GM21619 (cell line): ENCODE measurements around the gene SHROOM3.

Experiments used
- ATAC-seq: cut with Tn5 transposase; IDR thresholded peaks from one replicate; pipeline ENCODE4 v1.9.1; 2021; ENCODE audit not compliant: unreplicated experiment

The SHROOM3 gene

DNA sequence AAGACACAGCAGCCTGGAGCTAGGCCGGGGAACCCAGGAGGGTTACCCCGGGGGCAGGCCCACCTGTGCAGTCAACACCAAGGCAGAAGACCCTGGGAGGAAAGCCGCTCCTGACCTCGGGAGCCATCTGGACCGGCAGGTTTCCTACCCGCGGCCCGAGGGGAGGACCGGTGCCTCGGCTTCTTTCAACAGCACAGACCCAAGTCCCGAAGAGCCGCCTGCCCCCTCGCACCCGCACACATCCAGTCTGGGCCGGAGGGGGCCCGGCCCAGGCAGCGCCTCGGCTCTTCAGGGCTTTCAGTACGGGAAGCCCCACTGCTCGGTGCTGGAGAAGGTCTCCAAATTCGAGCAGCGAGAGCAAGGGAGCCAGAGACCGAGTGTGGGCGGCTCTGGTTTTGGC, 305.2 kb downstream of the SHROOM3 start:
- ATAC-seq = no peak

GRCh38 chr4:76740866-76741662, 306.0 kb downstream of the SHROOM3 start:
- ATAC-seq = no peak

GRCh38 chr4:76741663-76742020, 306.6 kb downstream of the SHROOM3 start:
- ATAC-seq = no peak

DNA sequence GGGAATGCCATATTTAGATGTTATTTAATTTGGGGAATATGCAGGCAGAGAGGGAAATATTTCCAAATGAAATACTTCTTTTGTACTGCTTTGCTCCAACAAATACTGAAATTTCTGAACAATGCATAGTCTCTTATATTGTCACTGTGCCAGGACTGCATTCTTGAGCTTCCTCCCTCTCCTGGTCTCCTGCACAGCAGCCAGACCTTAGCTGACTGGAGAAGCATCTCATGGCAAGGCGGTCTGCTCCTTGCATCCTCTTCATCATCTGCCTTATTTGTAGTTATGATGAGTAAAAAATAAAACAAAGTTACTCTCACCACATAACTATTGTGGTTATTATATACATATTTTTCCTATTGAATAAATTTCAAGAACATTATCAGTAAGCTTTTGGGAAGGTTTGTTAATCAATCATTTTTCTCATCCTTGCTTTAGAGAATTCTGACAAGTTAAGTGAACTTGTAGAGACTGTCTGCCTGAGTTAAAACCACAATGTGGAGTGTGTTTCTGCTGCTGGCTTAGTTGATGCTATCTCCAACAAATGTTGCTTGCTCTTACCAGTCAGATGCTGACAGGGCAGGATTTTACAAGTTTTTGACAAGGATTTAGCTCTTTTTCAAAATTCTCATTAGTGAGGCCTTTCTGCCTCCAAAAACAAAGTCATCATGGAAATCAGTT, 309.4 kb downstream of the SHROOM3 start:
- no peak for ATAC-seq

GRCh38 chr4:76745240-76745639, 310.2 kb downstream of the SHROOM3 start:
- no peak for ATAC-seq

DNA sequence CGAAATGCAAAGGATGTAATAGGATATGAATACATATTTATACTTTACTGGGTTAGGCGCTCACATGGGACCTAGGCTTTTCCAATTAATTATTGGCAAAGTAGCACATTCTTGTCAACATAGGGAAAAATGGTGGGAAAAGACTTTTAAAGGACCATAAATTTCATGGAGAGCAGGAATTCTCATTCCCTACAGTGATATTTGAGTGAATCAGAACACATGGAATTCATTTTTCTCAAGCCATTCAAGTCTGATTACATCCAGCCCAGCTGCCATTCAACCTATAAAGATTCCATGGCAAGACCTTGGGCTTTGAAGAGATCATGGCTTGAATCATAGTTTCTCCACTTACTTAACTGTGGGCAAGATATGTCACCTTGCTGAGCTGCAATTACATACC, 312.5 kb downstream of the SHROOM3 start:
- no peak for ATAC-seq

- peak; percentile 56 for ATAC-seq
These were observed 313.6 kb downstream of the SHROOM3 start for GRCh38 chr4:76748649-76749048.

DNA sequence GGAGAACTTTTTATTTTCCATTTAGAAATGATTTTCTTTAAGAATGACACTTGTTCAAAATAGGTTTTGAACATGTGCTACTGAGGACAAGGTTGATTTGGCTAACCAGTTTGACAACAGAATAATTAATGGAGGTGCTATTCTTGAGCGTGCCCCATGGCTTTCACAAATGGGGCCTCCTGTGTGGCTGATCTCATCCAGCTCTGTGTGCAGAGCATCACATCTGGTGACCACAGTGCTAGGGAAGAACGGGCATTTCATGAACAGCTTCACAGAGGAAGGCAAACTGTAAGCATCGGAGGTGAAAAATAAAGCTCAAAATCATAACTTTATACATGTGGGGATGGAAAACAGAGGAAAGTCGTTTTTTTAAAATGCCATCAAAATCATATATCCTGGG, 314.3 kb downstream of the SHROOM3 start:
- ATAC-seq = no peak

- no peak for ATAC-seq
These were observed 315.7 kb downstream of the SHROOM3 start for GRCh38 chr4:76750716-76751115.

DNA sequence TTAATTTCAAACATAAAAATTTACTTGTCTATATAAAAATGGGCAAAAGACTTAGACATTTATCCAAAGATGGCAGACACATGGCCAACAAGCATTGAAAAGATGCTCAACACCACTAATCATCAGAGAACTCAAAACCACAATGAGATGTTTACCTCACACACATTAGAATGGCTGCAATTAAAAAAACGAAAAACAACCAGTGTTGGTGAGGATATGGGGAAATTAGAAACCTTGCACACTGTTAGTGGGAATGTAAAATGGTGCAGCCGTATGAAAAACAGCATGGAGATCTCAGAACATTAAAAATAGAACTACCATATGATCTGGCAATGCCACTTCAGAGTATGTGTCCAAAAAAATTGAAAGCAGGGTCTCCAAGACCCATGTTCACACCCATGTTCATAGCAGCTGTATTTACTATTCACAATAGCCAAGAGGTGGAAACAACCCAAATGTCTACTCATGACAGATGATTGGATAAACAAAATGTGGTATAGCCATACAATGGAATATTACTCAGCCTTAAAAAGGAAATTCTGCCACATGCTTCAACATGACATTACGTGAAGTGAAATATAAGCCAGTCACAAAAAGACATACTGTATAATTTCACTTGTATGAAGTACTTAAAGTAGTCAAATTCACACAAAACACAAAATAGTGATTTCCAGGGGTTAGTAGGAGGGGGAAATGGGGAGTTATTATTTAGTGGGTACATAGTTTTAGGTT, 316.7 kb downstream of the SHROOM3 start:
- no peak for ATAC-seq

- no peak for ATAC-seq
These were observed 318.0 kb downstream of the SHROOM3 start for GRCh38 chr4:76752861-76753501.

GRCh38 chr4:76753814-76754213, 318.8 kb downstream of the SHROOM3 start:
- no peak for ATAC-seq

DNA sequence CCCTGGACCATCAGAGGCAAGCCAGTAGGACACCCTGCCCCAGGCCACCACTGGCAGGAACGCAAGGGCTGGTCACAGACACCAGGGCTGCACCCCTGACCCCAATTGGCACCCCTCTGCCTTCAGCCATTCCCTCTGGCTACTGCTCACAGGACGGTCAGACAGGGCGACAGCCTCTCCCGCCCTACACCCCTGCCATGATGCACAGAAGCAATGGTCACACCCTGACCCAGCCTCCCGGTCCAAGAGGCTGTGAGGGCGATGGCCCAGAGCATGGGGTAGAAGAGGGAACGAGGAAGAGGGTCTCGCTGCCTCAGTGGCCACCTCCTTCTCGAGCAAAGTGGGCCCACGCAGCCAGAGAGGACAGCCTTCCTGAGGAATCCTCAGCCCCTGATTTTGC, 319.4 kb downstream of the SHROOM3 start:
- no peak for ATAC-seq

DNA sequence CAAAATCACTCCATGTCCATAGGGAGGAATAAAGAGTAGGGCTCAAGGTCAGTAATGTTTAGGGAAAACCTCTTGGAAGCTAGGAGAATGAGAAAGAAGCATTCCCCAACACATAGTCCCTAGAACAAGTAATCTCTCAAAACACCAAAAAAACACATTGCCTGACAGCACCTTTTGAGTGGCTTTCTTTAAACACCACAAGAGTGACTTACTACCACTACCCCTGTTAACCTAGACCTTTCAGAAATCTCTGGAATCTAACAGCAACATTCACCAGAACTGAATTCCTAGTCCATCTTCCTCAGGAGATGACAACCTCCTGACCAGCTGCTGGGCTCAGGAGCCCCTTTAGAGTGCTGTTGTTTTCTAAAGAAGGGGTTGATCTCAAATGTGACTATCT, 320.7 kb downstream of the SHROOM3 start:
- no peak for ATAC-seq

- ATAC-seq = no peak
These were observed 321.4 kb downstream of the SHROOM3 start for GRCh38 chr4:76756416-76756815.

DNA sequence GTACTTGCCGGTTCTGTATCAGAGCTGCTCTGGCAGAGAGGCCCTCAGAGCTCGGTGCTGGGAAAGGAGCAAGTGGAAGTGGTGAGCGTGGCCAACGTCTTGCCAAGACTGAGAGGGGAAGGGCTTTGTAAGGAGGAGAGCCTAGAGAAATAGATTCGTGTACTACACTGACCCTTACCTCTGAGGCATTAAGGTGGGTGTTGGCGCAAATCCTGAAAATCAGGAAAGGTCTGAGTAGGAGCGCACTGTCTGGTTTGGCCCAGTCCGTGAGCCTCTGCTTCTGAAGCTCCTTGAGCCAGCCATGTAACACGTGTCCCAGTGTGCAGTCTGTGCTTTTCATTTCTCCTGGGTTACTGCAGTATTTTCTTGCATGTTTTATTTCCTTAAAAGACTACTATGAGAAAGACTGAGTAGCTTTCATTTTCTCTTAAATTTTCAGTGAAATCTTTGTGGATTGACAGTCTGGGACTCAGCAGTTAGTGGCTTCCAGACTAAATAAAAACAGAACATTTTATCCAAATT, 322.4 kb downstream of the SHROOM3 start:
- ATAC-seq = no peak

- no peak for ATAC-seq
These were observed 323.4 kb downstream of the SHROOM3 start for GRCh38 chr4:76758290-76758882.

GRCh38 chr4:76758996-76759395, 324.0 kb downstream of the SHROOM3 start:
- ATAC-seq = peak; percentile 75

DNA sequence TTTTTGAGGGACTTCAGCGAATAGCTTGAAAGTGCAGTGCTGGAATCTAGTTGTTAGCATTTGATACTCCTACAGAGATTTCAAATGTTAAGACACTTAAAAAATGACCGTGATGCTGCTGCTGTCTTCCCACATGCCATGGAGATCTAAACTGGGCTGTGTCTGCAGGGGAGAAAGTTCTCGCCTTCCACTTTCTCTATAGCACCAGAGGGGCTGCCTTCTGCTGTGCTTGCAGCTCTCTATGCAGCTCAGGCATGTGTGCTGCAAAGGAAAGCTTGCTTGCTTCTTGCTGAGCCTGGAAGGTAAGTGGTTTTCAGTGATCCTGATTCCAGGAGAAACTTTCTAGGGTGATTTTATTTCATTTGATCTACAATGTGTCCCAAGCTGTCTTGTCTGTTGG, 325.2 kb downstream of the SHROOM3 start:
- ATAC-seq = no peak

DNA sequence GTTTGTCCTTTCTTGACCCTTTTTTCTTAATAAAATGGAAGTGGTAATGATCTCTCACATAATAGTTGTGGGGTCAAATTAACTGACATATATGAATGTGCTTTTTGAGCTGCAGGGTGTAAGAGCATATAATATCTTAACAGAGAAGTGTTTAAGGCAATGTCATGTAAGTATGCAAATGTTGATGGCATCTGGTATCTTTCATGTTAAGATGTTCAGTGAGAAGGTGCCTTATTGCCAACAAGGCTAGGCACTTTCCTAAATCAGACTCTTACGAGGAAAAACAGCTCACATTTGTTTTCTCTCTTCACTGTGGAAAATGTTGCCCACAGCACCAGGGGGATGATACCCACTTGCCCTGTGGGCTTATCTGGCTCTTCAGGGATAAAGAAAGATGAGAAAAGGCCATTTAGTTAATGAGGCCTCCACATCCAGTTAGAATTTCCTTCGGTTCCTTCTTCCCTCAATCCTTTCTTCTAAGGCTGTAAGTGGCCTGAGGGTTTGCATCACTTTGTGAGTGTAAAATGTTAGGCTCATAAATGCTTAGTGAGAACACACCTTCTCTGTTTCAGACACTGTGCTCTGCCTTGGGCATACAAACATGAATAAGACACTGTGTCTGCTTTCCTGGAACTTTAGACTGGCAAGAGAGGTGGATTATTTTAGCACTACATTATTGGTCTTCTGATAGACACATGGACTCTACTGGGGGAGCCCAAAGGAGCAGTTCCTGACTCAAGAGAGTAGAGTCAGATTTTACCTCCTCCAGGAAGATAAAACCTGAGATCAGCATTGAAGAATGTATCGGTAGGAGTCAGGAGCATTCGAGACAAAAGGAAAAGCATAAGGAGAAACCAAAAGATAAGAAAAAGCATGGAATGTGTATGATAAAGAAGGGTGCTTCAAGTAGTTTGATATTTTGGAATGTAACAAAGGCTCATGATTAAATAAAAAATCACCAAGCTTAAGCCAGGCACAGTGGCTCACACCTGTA, 327.4 kb downstream of the SHROOM3 start:
- no peak for ATAC-seq
